ENCODE data around the gene MCTP2. TPM values are rescaled to one million over a fixed set of nuclear protein-coding genes. Genes with fewer than 3 reads are reported as not detected.

Gene MCTP2
- total and polyA plus RNA-seq, 2 of the 8 experiments (the other 6 are each of a cell fraction or from before 2014, with no cell fraction given), result 3.4 to 4.5 TPM

DNA sequence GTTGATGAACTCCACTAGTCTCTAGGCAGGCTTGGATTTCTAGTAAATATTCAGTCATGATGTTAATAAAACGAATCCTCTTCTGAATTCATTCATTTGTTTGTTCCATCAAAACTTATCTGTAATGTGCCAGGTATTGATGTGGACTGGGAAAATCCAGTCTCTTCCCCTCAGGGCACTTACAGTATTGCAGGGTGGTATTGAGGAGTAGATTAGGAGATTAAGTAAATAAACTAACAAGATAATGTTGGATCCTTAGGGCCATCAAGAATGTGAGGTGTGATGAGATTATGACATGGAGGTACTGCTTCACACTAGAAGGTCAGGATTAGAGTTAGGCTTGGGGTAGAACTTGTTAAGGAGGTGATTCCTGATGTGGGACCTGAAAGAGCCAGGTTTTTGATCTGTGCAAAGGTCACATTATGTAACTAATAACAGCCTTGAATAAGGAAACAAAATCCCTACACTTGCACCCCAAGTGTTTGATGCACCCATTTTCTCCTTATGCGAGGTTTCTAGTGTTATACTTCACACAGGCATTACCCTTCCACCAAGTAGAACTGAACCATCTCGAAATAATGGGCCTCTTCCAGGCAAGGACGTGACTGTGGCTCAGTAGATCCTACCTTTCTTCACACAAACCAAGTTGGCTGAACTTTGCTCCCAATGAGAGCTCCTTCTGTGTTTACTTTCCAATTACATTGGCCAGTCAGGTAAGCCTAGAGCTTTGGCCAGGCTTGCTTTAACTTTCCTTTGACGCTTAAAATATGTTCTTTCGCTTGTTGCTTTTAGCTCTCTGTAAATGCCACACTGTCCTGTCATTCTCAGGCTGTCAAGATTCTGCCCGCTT, 16.7 kb downstream of the MCTP2 start (continued):
- TF ChIP-seq TAF7 (optimal IDR thresholded peaks at IDR 0.05; ENCODE audit: borderline replicate concordance, low read depth, low read length) (no peak), BACH1 (IDR thresholded peaks at IDR 0.05; ENCODE audit: low read length) (no peak), GABPA (IDR thresholded peaks at IDR 0.05; ENCODE audit: borderline replicate concordance, insufficient read depth, low read length) (no peak), RAD21 (IDR thresholded peaks at IDR 0.05 in 1 of 2, conservative IDR thresholded peaks at IDR 0.05 in 1 of 2; ENCODE audit: low read depth in 2 of 2, low read length in 2 of 2) (no peak), EGR1 (IDR thresholded peaks at IDR 0.05; ENCODE audit: borderline replicate concordance, low read depth, low read length) (no peak), PHF8 (conservative IDR thresholded peaks at IDR 0.05; ENCODE audit: low read depth, low read length) (no peak), POLR2AphosphoS5 (IDR thresholded peaks at IDR 0.05; ENCODE audit: low read depth, low read length) (no peak), KDM5A (IDR thresholded peaks at IDR 0.05; ENCODE audit: low read length) (no peak), ASH2L (IDR thresholded peaks at IDR 0.05; ENCODE audit: low read length) (no peak)
